HG03558 (cell line): ENCODE data around the gene PLEKHM3.
"Not testable (repeated sequence)": the region's sequence is repeated elsewhere in the genome, so short reads cannot be mapped to it uniquely, and the experiment has no call there.

Source experiments
- ATAC-seq: cut with Tn5 transposase; IDR thresholded peaks from one replicate; pipeline ENCODE4 v1.9.1; 2021; ENCODE audit warnings: moderate number of reproducible peaks; ENCODE audit not compliant: unreplicated experiment; ENCODE audit errors: extremely low read depth

Gene PLEKHM3

DNA sequence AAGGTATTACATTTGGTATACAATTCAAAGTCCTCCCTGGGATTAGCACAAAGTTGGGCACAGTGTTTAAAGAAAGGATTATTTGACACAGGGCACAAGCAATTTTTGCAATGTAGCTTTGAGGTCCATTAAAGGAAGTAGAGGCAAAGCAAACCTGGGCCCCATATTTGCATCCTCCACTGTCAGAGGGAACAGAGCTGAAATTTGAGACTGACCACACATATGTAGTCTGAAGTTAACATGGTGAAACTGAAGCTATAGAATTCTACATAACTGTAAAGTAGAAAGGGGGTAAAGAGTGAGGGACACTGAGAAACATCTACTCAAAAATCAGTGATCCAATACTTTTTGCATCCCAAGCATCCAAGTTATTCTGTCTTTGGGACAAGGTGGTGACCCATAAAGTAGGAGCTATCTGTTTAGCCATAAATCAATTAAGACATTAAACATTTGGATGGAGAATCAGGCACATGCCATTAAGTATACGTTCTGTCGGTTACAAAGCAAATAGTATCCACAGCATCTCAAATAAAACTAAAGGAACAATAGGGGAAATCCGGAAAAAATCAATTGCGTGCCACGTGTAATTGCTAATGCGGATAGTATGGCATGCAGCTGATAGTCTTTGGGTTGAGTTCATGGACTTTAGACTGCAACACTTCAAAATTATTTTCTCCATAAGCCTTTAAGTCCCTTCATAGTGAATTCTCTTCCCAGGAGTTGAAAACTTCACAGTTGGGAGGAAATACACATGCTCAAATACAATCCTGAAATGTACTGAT, 72.6 kb downstream of the PLEKHM3 start:
- ATAC-seq: no peak

DNA sequence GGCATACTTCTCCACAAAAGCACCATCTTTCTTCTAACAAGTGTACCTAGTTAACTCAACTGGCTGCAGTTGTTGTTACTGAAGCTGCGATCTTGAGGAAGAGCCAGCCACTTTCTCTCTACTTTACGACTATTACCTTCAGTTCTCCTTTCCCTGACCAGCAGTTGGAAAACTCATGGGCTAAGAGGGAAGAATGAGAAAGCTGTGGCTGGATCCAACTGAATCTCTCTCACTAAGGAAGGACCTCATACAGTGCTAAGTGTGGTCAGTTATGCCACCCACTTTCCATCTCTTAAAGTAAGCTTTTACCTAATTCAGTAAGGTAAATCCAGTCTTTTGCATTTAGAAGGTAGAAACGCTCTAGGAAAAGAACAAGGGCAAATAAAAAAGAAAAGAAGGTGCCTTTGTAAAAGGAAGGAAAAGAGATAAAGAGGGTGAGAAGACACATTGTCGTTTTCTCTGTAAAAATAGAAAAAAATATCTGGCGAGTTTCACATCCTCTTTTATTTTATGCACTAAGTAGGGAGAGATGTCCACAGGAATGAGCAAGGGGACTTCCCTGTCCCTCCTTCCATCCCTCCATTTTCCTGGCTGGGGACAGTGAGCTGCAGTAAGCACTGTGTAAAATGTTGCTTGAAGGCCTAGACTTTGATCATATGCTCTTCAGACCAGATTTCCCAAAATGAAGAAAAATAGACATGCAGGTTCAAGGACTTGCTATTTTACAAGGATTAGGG, 73.4 kb downstream of the PLEKHM3 start:
- ATAC-seq: no peak

GRCh38 chr2:207950761-207951114, 74.6 kb downstream of the PLEKHM3 start:
- no peak for ATAC-seq

- no peak for ATAC-seq
Observed at GRCh38 chr2:207950063-207950760, 75.1 kb downstream of the PLEKHM3 start.

DNA sequence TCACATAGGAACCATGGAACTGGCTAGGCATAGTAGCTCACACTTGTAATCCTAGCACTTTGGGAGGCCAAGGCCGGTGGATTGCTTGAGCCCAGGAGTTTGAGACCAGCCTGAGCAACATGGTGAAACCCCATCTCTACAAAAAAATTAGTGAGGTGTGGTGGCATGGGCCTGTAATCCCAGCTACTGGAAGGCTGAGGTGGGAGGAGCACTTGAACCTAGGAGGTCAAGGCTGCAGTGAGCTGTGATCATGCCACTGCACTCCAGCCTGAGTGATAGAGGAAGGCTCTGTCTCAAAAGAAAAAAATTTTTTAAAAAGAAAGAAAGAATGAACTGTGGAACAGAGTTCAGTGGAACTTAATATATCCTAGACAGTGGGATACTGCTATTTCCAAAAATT, 76.1 kb downstream of the PLEKHM3 start:
- ATAC-seq: not testable (repeated sequence)

DNA sequence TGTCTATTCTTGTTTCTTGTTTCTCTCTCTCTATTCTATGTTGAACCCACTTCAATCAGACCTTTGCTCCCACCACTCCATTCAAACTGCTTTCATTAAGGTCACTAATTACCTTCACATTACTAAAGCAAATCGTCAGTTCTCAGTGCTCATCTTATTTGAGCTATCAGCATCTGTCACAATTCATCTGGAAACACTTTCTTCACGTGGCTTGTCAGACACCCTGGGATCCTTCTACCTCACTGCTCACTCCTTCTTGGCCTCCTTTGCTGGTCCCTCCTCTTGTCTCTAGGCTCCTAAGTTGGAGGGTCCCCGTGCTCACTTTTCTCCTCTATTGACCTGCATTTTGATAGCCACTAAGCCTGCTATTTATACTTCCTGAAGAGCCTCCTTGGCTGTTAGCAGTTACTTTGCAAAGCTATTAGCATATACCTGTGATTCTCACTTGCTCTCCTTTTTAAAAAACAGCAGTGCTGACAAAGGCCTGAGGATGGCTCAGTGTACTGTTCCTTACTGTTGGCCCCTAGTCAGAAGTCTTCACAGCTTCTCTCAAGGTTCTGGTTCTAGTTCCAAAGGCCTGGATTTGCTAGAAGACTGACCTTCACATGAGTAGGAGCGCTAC, 80.2 kb downstream of the PLEKHM3 start:
- ATAC-seq: no peak

GRCh38 chr2:207944334-207944733, 81.0 kb downstream of the PLEKHM3 start:
- no peak for ATAC-seq

DNA sequence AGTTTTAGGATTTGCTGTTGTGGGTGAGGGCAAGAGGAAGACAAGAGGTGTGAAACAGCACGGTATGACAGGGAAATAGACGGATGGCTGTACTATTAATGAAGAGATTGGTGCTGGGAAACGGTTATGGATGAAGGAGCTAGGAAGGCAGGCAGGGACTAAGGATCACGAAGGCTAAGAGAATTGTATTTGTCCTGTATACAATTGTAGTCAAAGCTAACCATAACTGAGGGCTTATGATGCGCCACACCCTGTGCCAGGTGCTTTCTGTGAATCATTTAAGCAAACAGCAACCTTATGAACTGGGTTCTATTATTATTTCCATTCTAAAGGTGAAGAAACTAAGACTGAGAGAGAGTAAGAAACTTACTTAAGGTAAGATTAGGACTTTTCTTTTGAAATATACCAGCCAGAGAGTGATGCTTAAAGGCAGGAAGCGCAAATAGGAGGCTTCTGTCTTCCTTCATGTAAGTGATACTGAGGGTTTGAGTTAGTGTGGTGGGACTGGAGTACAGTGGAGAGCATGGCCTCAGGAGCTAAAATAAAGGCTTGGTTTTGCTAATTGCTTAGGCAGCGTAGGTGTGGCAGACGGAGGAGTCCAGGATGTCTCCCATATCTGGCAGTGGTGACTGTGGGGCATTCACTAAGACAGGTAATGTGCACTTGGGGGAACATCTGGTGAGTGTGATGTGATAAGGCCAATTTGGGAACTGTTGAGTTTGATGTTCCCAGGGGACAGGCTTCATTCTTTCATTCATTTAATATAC, 85.8 kb downstream of the PLEKHM3 start:
- ATAC-seq: no peak

DNA sequence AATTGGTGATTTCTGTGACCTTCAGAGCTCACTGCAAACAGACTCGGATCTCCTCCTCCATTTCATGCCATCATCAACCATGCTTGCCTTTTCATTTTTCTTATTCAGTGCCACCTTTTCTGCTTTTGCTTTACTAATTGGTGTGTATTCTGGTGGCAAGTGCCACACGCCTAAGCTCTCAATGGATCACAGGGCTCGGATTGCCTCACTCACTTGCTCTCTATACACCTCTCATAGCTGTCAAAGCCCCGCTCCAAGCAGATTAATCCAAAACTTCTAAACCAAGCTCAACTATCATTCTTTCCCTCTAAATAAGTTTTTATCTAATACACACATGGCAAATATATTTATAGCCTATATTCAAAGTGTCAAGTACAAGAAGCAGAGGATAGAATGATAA, 86.4 kb downstream of the PLEKHM3 start:
- ATAC-seq: no peak

GRCh38 chr2:207938415-207938814, 86.9 kb downstream of the PLEKHM3 start:
- no peak for ATAC-seq

- ATAC-seq: no peak
Observed at GRCh38 chr2:207937823-207938222, 87.5 kb downstream of the PLEKHM3 start.

GRCh38 chr2:207937253-207937652, 88.1 kb downstream of the PLEKHM3 start:
- ATAC-seq: no peak

DNA sequence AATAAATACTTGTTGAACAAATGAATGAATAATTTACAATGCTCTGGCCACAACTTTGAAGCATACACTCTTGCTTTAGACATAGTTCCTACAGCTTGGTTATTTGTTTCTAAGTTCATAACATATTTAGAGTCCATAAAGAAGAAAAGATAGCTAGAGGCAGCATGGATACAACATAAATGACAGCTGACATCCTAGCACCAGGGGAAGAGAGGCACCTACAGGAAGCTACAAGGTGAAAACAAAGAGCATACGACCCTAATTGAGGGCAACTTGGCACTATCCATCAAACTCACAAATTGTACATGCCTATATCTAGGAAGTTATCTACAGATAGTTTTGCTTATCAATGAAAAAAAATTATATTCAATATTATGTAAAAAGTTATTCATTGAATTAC, 88.9 kb downstream of the PLEKHM3 start:
- ATAC-seq: no peak

DNA sequence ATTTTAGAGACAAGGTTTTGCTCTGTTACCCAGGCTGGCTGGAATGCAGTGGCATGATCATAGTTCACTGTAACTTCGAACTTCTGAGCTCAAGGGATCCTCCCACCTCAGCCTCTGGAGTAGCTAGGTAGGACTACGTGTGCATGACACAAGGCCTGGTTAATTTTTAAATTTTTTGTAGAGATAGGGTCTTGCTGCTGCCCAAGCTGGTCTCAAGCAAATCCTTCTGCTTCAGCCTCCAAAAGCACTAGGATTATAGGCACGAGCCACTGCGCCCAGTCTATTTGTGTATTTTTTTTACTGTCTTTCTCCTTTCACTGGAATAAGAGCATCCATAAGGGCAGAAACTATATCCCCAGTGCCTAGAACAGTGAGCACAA, 89.3 kb downstream of the PLEKHM3 start:
- no peak for ATAC-seq

DNA sequence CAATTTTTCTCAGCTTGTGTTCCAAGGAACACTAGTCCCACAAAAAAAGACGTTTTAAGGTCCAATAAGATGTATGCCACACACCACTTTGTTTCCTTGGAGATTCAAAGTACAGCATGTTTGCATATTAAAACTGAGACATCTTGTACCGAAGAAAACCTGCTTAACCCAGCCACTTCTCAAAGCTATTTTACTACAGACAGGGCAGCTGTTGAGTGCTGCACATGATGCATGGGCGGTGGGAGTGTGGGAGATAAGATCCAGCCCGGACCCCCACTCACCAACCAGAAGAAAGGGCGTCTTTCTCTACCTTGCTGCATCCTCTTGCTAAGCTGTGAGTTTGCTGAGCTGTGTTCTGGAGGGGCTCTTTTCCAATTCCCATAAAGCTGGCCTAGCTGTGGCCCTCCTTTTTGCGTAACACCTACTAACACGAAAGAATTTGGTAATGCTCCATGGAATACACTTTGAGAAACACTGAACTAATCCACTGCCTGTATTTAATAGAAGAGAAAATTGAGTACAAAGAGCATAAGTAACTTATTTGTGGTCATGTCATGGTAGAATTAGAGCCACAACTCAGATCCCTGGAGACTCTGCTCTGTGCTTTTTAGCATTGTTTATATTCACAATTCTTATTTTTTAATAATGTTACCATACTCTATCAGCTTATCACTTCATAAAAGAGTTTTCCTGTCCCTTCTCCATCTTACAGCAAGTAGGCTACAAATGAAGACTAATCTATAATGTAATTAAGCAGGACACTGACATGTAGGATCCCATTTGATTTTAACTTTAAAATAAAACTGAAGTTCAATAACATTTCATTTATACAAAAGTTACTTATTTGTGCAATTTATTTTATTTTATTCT, 90.0 kb downstream of the PLEKHM3 start:
- no peak for ATAC-seq

DNA sequence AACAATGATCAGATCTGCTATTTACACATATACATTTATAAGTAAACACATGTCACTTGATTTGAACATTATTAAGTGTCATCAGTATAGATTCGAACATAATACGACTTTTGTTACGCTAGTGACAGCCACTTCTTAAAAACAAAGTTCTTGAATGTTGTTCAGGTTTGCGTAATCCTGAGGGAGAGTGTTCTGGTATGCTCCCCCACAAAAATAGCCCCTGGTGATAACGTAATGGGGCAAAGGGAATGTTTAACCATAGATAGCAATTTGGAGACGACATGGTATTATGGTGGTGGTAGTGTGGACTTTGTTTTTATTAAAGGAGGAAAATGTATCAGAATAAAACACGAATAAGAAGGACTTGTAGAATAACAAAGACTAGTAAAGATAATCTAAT, 90.6 kb downstream of the PLEKHM3 start:
- ATAC-seq: no peak

GRCh38 chr2:207933396-207934065, 91.8 kb downstream of the PLEKHM3 start:
- no peak for ATAC-seq

- ATAC-seq: no peak
Observed at GRCh38 chr2:207932106-207932505, 93.2 kb downstream of the PLEKHM3 start.

DNA sequence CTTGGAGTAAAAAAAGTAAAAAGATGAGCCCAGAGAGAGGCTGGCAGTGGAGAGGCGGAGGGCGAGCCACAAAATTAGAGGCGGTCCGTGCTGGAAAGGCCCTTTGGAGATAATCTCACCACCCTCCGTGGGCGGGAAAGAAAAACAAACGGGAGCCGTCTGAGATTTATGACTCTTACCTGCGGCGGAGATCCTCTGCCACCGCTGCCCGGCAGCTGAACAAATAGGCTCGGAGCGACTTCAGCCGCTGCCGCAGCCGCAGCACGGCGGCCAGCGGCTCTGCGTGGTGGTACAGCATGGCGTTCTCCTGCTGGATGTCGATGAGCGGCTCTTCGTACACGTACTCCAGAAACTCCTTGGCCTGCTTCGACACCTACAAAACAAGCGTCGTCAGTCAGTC, 94.6 kb downstream of the PLEKHM3 start:
- no peak for ATAC-seq
